HepG2 (cell line): ENCODE results near the gene IGF2BP1. TPM values are rescaled to one million over a fixed set of nuclear protein-coding genes. Genes with fewer than 3 reads are reported as not detected.

Experiments
- GABPA ChIP-seq, 2 experiments: IDR thresholded peaks; 2 replicates each; pipeline ENCODE4 v1.6.1; 2011 to 2016; ENCODE audit warnings: low read depth in 2 of 2, low read length in 1 of 2, missing biosample characterization in 1 of 2, missing genetic modification characterization in 1 of 2
- KDM4B ChIP-seq: sonication (generic); formaldehyde crosslinking; IDR thresholded peaks from 2 replicates; pipeline ENCODE4 v1.4.0; 2020; ENCODE audit warnings: missing genetic modification reagents
- MLXIP ChIP-seq: sonication (generic); formaldehyde crosslinking; IDR thresholded peaks from 2 replicates; pipeline ENCODE4 v1.9.0; 2021; ENCODE audit warnings: missing genetic modification reagents, borderline replicate concordance
- PCBP2 ChIP-seq: fragments of 200-400 bp; formaldehyde crosslinking; optimal IDR thresholded peaks from 2 replicates; pipeline ENCODE3; 2018; ENCODE audit warnings: low read length, low read depth; ENCODE audit not compliant: poor library complexity, severe bottlenecking
- SAFB2 ChIP-seq: sonication (generic); formaldehyde crosslinking; IDR thresholded peaks from 2 replicates; pipeline ENCODE4 v1.5.1; 2020; ENCODE audit warnings: missing genetic modification reagents, low read depth, mild to moderate bottlenecking, borderline replicate concordance
- ZBTB2 ChIP-seq: sonication (generic); formaldehyde crosslinking; IDR thresholded peaks from 2 replicates; pipeline ENCODE4 v1.8.0; 2022; ENCODE audit warnings: low read depth, missing genetic modification reagents
- ZNF20 ChIP-seq: sonication (generic); formaldehyde crosslinking; IDR thresholded peaks from 2 replicates; pipeline ENCODE4 v1.4.0; 2020; ENCODE audit warnings: mild to moderate bottlenecking, moderate library complexity, missing genetic modification reagents
- ZNF326 ChIP-seq: sonication (generic); formaldehyde crosslinking; IDR thresholded peaks from 2 replicates; pipeline ENCODE4 v1.4.0; 2020; ENCODE audit warnings: missing genetic modification reagents, borderline replicate concordance
- ZNF580 ChIP-seq: IDR thresholded peaks from 2 replicates; pipeline ENCODE4 v1.6.1; 2016; ENCODE audit warnings: low read depth, borderline replicate concordance
- polyA plus RNA-seq, 8 experiments: library from polyadenylated mRNA; depleted of rRNA in 3 of 8; stranded (reverse) in 7 of 8; unstranded in 1 of 8; fragments of >200 nt; fragmentation: Illumina TruSeq in 4 of 8; extraction: Trizol in 4 of 8; gene quantifications; 2 replicates each; pipeline versions ENCODE4 v1.2.1 to v1.2.3, GENCODE V29; 2011 to 2016; ENCODE audit warnings: low read depth in 4 of 8, missing spikeins in 1 of 8, mixed read lengths in 1 of 8; ENCODE audit not compliant: insufficient read depth in 1 of 8
- total RNA-seq, 5 experiments: library from RNA; depleted of rRNA; stranded (reverse); fragments of >200 nt; fragmentation: Illumina TruSeq; extraction: Trizol; gene quantifications; 2 replicates each; pipeline ENCODE4 v1.2.3, GENCODE V29; 2016; ENCODE audit warnings: low read depth in 1 of 5
- TF ChIP-seq, protein P1 (sequence below): sonication (generic); formaldehyde crosslinking; IDR thresholded peaks from 2 replicates; pipeline ENCODE4 v1.4.0; 2020; ENCODE audit warnings: missing genetic modification reagents, low read depth, mild to moderate bottlenecking, borderline replicate concordance
- TF ChIP-seq, protein P2 (sequence below): IDR thresholded peaks from 2 replicates; pipeline ENCODE4 v1.6.1; 2016
- TF ChIP-seq, protein P3 (sequence below): sonication (generic); formaldehyde crosslinking; IDR thresholded peaks from 2 replicates; pipeline ENCODE4 v1.4.0; 2020; ENCODE audit warnings: missing genetic modification reagents, mild to moderate bottlenecking, borderline replicate concordance
- TF ChIP-seq, protein P4 (sequence below): IDR thresholded peaks from 2 replicates; pipeline ENCODE4 v1.6.1; 2016; ENCODE audit warnings: low read depth, control low read depth

The IGF2BP1 gene
- total and polyA plus RNA-seq, 2 of the 13 experiments (the other 11 are each of a cell fraction or from before 2014, with no cell fraction given): 29.7 to 75.1 TPM

DNA sequence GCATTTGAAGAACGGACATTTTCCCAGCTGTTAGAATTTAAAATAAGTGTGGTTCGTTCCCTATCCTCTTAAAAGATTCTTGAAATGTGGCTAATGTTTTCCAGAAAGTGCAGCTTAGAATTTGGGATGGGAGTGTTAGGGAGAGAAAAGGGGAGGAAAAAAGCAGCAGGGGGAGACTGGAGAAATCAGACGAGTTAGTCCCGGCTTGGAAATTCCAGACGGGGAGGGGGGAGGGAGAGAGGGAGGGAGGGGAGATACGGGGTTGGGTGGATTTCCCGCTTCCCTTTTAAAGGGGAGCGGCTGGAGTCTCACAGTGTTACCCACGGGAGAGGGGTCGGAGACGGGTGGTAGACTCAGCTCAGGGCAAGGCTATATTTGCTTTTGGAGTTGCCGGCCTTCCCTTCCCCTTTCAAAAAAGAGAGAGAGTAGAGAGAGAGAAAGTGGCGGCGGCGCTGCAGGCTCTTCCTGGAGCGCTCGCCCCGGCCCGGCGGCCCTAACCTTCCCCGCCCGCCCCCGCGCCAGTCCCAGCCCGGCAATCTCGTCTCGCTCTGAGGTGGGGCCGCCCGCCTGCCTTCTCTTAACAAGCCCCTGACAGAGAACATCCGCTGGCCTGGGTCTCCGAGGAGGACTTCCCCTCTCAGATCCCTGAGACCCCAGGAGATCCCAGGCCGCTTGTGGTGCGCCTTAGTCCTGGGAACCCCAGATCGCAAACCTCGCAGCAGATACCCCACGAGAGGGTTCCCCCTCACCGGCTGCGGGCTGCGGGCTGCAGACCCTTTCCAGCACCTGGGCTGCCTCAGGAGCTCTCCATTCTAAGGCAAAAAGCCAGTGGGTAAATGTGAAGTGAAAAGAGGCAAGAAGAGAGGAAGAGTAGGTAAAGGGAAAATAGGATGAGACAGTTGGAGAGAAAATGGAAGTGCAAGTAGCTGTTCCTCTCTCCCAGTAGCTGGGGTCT lies 6.6 kb downstream of the IGF2BP1 start (continued):
- TF ChIP-seq MLXIP (CRISPR knock-in tag) (no peak), GABPA (IDR thresholded peaks at IDR 0.05; ENCODE audit: low read depth, low read length) (no peak), GABPA (CRISPR knock-in tag; IDR thresholded peaks at IDR 0.05; ENCODE audit: low read depth) (no peak), SAFB2 (CRISPR knock-in tag) (no peak), ZBTB2 (CRISPR knock-in tag) (no peak), ZNF326 (CRISPR knock-in tag) (no peak), KDM4B (CRISPR knock-in tag) (no peak), ZNF20 (no peak), PCBP2 (no peak), ZNF580 (CRISPR knock-in tag) (no peak)
- TF ChIP-seq, protein P1, sequence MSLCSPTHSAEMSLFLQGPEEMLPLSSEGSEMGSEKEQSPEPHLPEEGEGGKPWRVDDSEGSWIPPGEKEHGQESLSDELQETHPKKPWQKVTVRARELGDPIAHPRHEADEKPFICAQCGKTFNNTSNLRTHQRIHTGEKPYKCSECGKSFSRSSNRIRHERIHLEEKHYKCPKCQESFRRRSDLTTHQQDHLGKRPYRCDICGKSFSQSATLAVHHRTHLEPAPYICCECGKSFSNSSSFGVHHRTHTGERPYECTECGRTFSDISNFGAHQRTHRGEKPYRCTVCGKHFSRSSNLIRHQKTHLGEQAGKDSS (CRISPR knock-in tag): peak; percentile 70; the same call in 1 of the 2 replicates
- TF ChIP-seq, protein P2, sequence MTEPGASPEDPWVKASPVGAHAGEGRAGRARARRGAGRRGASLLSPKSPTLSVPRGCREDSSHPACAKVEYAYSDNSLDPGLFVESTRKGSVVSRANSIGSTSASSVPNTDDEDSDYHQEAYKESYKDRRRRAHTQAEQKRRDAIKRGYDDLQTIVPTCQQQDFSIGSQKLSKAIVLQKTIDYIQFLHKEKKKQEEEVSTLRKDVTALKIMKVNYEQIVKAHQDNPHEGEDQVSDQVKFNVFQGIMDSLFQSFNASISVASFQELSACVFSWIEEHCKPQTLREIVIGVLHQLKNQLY (CRISPR knock-in tag): no peak
- TF ChIP-seq, protein P3, sequence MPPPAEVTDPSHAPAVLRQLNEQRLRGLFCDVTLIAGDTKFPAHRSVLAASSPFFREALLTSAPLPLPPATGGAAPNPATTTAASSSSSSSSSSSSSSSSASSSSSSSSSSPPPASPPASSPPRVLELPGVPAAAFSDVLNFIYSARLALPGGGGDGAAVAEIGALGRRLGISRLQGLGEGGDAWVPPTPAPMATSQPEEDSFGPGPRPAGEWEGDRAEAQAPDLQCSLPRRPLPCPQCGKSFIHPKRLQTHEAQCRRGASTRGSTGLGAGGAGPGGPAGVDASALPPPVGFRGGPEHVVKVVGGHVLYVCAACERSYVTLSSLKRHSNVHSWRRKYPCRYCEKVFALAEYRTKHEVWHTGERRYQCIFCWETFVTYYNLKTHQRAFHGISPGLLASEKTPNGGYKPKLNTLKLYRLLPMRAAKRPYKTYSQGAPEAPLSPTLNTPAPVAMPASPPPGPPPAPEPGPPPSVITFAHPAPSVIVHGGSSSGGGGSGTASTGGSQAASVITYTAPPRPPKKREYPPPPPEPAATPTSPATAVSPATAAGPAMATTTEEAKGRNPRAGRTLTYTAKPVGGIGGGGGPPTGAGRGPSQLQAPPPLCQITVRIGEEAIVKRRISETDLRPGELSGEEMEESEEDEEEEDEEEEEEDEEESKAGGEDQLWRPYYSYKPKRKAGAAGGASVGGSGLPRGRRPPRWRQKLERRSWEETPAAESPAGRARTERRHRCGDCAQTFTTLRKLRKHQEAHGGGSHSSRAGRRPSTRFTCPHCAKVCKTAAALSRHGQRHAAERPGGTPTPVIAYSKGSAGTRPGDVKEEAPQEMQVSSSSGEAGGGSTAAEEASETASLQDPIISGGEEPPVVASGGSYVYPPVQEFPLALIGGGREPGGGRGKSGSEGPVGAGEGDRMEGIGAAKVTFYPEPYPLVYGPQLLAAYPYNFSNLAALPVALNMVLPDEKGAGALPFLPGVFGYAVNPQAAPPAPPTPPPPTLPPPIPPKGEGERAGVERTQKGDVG (CRISPR knock-in tag): no peak
- TF ChIP-seq, protein P4, sequence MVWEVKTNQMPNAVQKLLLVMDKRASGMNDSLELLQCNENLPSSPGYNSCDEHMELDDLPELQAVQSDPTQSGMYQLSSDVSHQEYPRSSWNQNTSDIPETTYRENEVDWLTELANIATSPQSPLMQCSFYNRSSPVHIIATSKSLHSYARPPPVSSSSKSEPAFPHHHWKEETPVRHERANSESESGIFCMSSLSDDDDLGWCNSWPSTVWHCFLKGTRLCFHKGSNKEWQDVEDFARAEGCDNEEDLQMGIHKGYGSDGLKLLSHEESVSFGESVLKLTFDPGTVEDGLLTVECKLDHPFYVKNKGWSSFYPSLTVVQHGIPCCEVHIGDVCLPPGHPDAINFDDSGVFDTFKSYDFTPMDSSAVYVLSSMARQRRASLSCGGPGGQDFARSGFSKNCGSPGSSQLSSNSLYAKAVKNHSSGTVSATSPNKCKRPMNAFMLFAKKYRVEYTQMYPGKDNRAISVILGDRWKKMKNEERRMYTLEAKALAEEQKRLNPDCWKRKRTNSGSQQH (CRISPR knock-in tag): no peak
